ENCODE results near the gene RALGAPA2. TPM values are rescaled to one million over a fixed set of nuclear protein-coding genes. Genes with fewer than 3 reads are reported as not detected.

RALGAPA2 gene
- total and polyA plus RNA-seq, 2 donors from 2014 or later, result 5.9 to 66.7 TPM

GRCh38 chr20:20423117-20423516 lies 289.3 kb downstream of the RALGAPA2 start:
- H3K9me3 ChIP-seq (ENCODE audit: control insufficient read depth in 2 of 3, insufficient read depth in 1 of 3, low read length in 3 of 3), result no peaks in the 10 kb centered on the region
- no peaks in the 10 kb centered on the region for H3K4me1 ChIP-seq (ENCODE audit: control insufficient read depth in 2 of 3, insufficient read depth in 2 of 3, low read depth in 1 of 3, low read length in 3 of 3)
- no peaks in the 10 kb centered on the region for H3K27me3 ChIP-seq (ENCODE audit: control insufficient read depth, insufficient read depth, low read length)
- intact Hi-C loops (cut with DNase I), result no loop called here
- no peaks in the 10 kb centered on the region for H3K36me3 ChIP-seq (ENCODE audit: control insufficient read depth in 2 of 3, insufficient read depth in 3 of 3, low read length in 3 of 3)
- no peak for DNase-seq
- no peak overlapping the region for H3K27ac ChIP-seq (ENCODE audit: low read depth in 2 of 2, low read length in 2 of 2)
- FAIRE-seq, result no peak
- H3K9ac ChIP-seq (ENCODE audit: low read length in 3 of 3), result no peak overlapping the region
- TF ChIP-seq CTCF (IDR thresholded peaks at IDR 0.05; ENCODE audit: borderline replicate concordance, extremely low read depth, insufficient read depth), result no peak
- no peak overlapping the region for H3K4me3 ChIP-seq (ENCODE audit: low read length in 3 of 3)

- H3K9me3 ChIP-seq (ENCODE audit: control insufficient read depth in 2 of 3, insufficient read depth in 1 of 3, low read length in 3 of 3), result no peaks in the 10 kb centered on the region
- intact Hi-C loops (cut with DNase I), result no loop called here
- no peak for FAIRE-seq
Measured at GRCh38 chr20:20417876-20418676, 294.4 kb downstream of the RALGAPA2 start.

GRCh38 chr20:20415321-20415720 lies 297.1 kb downstream of the RALGAPA2 start:
- no peaks in the 10 kb centered on the region for H3K4me1 ChIP-seq (ENCODE audit: control insufficient read depth in 2 of 3, insufficient read depth in 2 of 3, low read depth in 1 of 3, low read length in 3 of 3)
- FAIRE-seq (no peak), DNase-seq (no peak)
- H3K9me3 ChIP-seq (ENCODE audit: control insufficient read depth in 2 of 3, insufficient read depth in 1 of 3, low read length in 3 of 3), result no peaks in the 10 kb centered on the region
- H3K27me3 ChIP-seq (ENCODE audit: control insufficient read depth, insufficient read depth, low read length), result peaks cover 2% of the 10 kb centered on the region
- intact Hi-C loops (cut with DNase I), result no loop called here
- no peak overlapping the region for H3K4me3 ChIP-seq (ENCODE audit: low read length in 3 of 3)
- no peak overlapping the region for H3K27ac ChIP-seq (ENCODE audit: low read depth in 2 of 2, low read length in 2 of 2)
- no peak for TF ChIP-seq CTCF (IDR thresholded peaks at IDR 0.05; ENCODE audit: borderline replicate concordance, extremely low read depth, insufficient read depth)
- no peak overlapping the region for H3K9ac ChIP-seq (ENCODE audit: low read length in 3 of 3)
- no peaks in the 10 kb centered on the region for H3K36me3 ChIP-seq (ENCODE audit: control insufficient read depth in 2 of 3, insufficient read depth in 3 of 3, low read length in 3 of 3)

More at GRCh38 chr20:20417876-20418676, 294.4 kb downstream of the RALGAPA2 start:
- Histone ChIP-seq H3K27ac (ENCODE audit: low read depth in 2 of 2, low read length in 2 of 2) (no peak overlapping the region), H3K9ac (ENCODE audit: low read length in 3 of 3) (no peak overlapping the region), H3K4me1 (ENCODE audit: control insufficient read depth in 2 of 3, insufficient read depth in 2 of 3, low read depth in 1 of 3, low read length in 3 of 3) (no peaks in the 10 kb centered on the region), H3K4me3 (ENCODE audit: low read length in 3 of 3) (no peak overlapping the region), H3K36me3 (ENCODE audit: control insufficient read depth in 2 of 3, insufficient read depth in 3 of 3, low read length in 3 of 3) (no peaks in the 10 kb centered on the region), H3K27me3 (ENCODE audit: control insufficient read depth, insufficient read depth, low read length) (no peaks in the 10 kb centered on the region)
- no peak for DNase-seq
- no peak for TF ChIP-seq CTCF (IDR thresholded peaks at IDR 0.05; ENCODE audit: borderline replicate concordance, extremely low read depth, insufficient read depth)

All from kidney (tissue), 14 donors.